ENCODE data around the gene SPECC1. TPM values are rescaled to one million over a fixed set of nuclear protein-coding genes. Genes with fewer than 3 reads are reported as not detected.
"Not testable (repeated sequence)": the region's sequence is repeated elsewhere in the genome, so short reads cannot be mapped to it uniquely, and the experiment has no call there.

Gene SPECC1
- total RNA-seq, 1 experiment from 2014 or later: 128 TPM

GRCh38 chr17:20191056-20191455, 181.9 kb downstream of the SPECC1 start:
- no peak for DNase-seq
- Histone ChIP-seq H2AFZ (no peak overlapping the region), H3K27ac (no peak overlapping the region), H3F3A (ENCODE audit: insufficient read depth, low read depth) (no peaks in the 10 kb centered on the region), H3K36me3 (ENCODE audit: low read depth) (peaks cover 3% of the 10 kb centered on the region; the same call in 1 of the 2 replicates), H3K4me1 (replicated peaks; ENCODE audit: insufficient read depth) (no peaks in the 10 kb centered on the region), H3K27me3 (ENCODE audit: insufficient read depth, low read depth) (no peaks in the 10 kb centered on the region), H3K9me2 (ENCODE audit: insufficient read depth) (no peaks in the 10 kb centered on the region), H3K4me3 (no peak overlapping the region), H4K20me1 (ENCODE audit: insufficient read depth) (0 out of 2 replicates have a peak, but pooled peaks cover 7% of the 10 kb centered on the region), H3K4me2 (no peak overlapping the region), H3K9me3 (ENCODE audit: insufficient read depth, low read depth) (peaks cover 13% of the 10 kb centered on the region), H3K79me2 (ENCODE audit: low read depth) (peaks cover 60% of the 10 kb centered on the region)
- ChIA-PET POLR2A (ENCODE audit: unreplicated experiment) (interaction anchor here (0.7 kb wide), 1 partner anchor 36 kb away, joined by 4 read pairs; no protein-coding TSS in a partner anchor), CTCF (no interaction called here)
- no TSS peak for BruUV-seq (replicated peaks)
- intact Hi-C loops (cut with micrococcal nuclease; ENCODE audit: unreplicated experiment): no loop called here
- no peak for TF ChIP-seq EZH2 (IDR thresholded peaks at IDR 0.05; ENCODE audit: low read depth)
- TF ChIP-seq CTCF (conservative IDR thresholded peaks at IDR 0.05): no peak

GRCh38 chr17:20196286-20196685, 187.1 kb downstream of the SPECC1 start:
- POLR2A ChIA-PET (ENCODE audit: unreplicated experiment); H2AFZ ChIP-seq; CTCF ChIA-PET; H3K27ac ChIP-seq; H3K27me3 ChIP-seq (ENCODE audit: insufficient read depth, low read depth); H4K20me1 ChIP-seq (ENCODE audit: insufficient read depth); H3F3A ChIP-seq (ENCODE audit: insufficient read depth, low read depth); BruUV-seq (replicated peaks); H3K4me3 ChIP-seq; H3K4me2 ChIP-seq; H3K9me2 ChIP-seq (ENCODE audit: insufficient read depth); DNase-seq; intact Hi-C loops (cut with micrococcal nuclease; ENCODE audit: unreplicated experiment): not testable (repeated sequence)
- Histone ChIP-seq H3K9me3 (ENCODE audit: insufficient read depth, low read depth) (peaks cover 22% of the 10 kb centered on the region), H3K36me3 (ENCODE audit: low read depth) (peaks cover 11% of the 10 kb centered on the region; the same call in 1 of the 2 replicates), H3K4me1 (replicated peaks; ENCODE audit: insufficient read depth) (peaks cover 11% of the 10 kb centered on the region; the same call in 1 of the 2 replicates), H3K79me2 (ENCODE audit: low read depth) (peaks cover 55% of the 10 kb centered on the region)

- H3K27ac ChIP-seq: no peak overlapping the region
- H3K36me3 ChIP-seq (ENCODE audit: low read depth): peaks cover 11% of the 10 kb centered on the region; the same call in 1 of the 2 replicates
- CTCF ChIA-PET: no interaction called here
- TF ChIP-seq EZH2 (IDR thresholded peaks at IDR 0.05; ENCODE audit: low read depth) (no peak), CTCF (conservative IDR thresholded peaks at IDR 0.05) (no peak)
- BruUV-seq (replicated peaks): no TSS peak
- H3K9me2 ChIP-seq (ENCODE audit: insufficient read depth): no peaks in the 10 kb centered on the region
- H3K27me3 ChIP-seq (ENCODE audit: insufficient read depth, low read depth): no peaks in the 10 kb centered on the region
- peaks cover 12% of the 10 kb centered on the region for H3F3A ChIP-seq (ENCODE audit: insufficient read depth, low read depth)
- no peak overlapping the region for H2AFZ ChIP-seq
- H3K4me1 ChIP-seq (replicated peaks; ENCODE audit: insufficient read depth): peaks cover 22% of the 10 kb centered on the region
- H4K20me1 ChIP-seq (ENCODE audit: insufficient read depth): 0 out of 2 replicates have a peak, but pooled peaks cover 3% of the 10 kb centered on the region
- peaks cover 59% of the 10 kb centered on the region for H3K79me2 ChIP-seq (ENCODE audit: low read depth)
- intact Hi-C loops (cut with micrococcal nuclease; ENCODE audit: unreplicated experiment): no loop called here
- DNase-seq: no peak
- POLR2A ChIA-PET (ENCODE audit: unreplicated experiment): interaction anchor here (0.7 kb wide), 1 partner anchor 23 kb away, joined by 6 read pairs; no protein-coding TSS in a partner anchor
- H3K4me2 ChIP-seq: no peak overlapping the region
- H3K4me3 ChIP-seq: no peak overlapping the region
- H3K9me3 ChIP-seq (ENCODE audit: insufficient read depth, low read depth): peaks cover 22% of the 10 kb centered on the region
These were observed 188.2 kb downstream of the SPECC1 start for GRCh38 chr17:20197272-20197926.

Data from PC-9 (cell line).